Uterus (tissue), 2 donors: ENCODE data around the gene PIK3CD.

ENCODE experiments used
- CTCF ChIP-seq, 4 experiments: fragments of 200-600 bp in 2 of 4; fragments of 450-650 bp in 2 of 4; sonication (generic) in 2 of 4; IDR thresholded peaks; one replicate each; pipeline ENCODE4 v1.5.1; 2016 to 2019; ENCODE audit warnings: antibody characterized with exemption in 4 of 4, mild to moderate bottlenecking in 2 of 4, moderate library complexity in 1 of 4
- POLR2A ChIP-seq, 2 donors: fragments of 450-650 bp; IDR thresholded peaks; one replicate each; pipeline ENCODE4 v1.6.1; 2016; ENCODE audit warnings: antibody characterized with exemption in 2 of 2, mild to moderate bottlenecking in 1 of 2, moderate library complexity in 1 of 2

GRCh38 chr1:9746211-9746610 is 94.7 kb downstream of the PIK3CD start:
- TF ChIP-seq CTCF (IDR thresholded peaks at IDR 0.05) (no peak), POLR2A (IDR thresholded peaks at IDR 0.05) (no peak)
